BLaER1 treated with 17β-estradiol and CSF1 and Interleukin-3, amounts not matched to agents 10 nM and 100 nM (cell line): ENCODE data around the gene CABP7.
A peak's percentile ranks its signal among the peaks of the same experiment; 100 is the strongest.

Experiments
- H3K27ac ChIP-seq, 11 experiments: shearing (Covaris generic); formaldehyde crosslinking; 2 replicates each; pipeline ENCODE4 v1.8.1; 2022
- H3K27me3 ChIP-seq, 11 experiments: shearing (Covaris generic); formaldehyde crosslinking; 2 replicates each; pipeline ENCODE4 v1.8.1; 2022
- H3K36me3 ChIP-seq, 11 experiments: shearing (Covaris generic); formaldehyde crosslinking; 2 replicates each; pipeline ENCODE4 v1.8.1; 2022
- H3K4me1 ChIP-seq, 10 experiments: shearing (Covaris generic); formaldehyde crosslinking; 2 replicates each; pipeline ENCODE4 v1.8.1; 2022
- H3K4me2 ChIP-seq, 11 experiments: shearing (Covaris generic); formaldehyde crosslinking; 2 replicates each; pipeline ENCODE4 v1.8.1; 2022
- H3K4me3 ChIP-seq, 10 experiments: shearing (Covaris generic); formaldehyde crosslinking; 2 replicates each; pipeline ENCODE4 v1.8.1; 2022
- H3K9ac ChIP-seq, 11 experiments: shearing (Covaris generic); formaldehyde crosslinking; 2 replicates each; pipeline ENCODE4 v1.8.1; 2022
- H3K9me3 ChIP-seq, 11 experiments: shearing (Covaris generic); formaldehyde crosslinking; replicated peaks in 1 of 11; 2 replicates each; pipeline ENCODE4 v1.8.1; 2022
- H4K20me1 ChIP-seq, 11 experiments: shearing (Covaris generic); formaldehyde crosslinking; 2 replicates each; pipeline ENCODE4 v1.8.1; 2022
- Cebpa-rat ChIP-seq, 11 experiments: shearing (Covaris generic); IDR thresholded peaks; 2 replicates each; pipeline ENCODE4 v1.8.1; 2022

Gene CABP7

DNA sequence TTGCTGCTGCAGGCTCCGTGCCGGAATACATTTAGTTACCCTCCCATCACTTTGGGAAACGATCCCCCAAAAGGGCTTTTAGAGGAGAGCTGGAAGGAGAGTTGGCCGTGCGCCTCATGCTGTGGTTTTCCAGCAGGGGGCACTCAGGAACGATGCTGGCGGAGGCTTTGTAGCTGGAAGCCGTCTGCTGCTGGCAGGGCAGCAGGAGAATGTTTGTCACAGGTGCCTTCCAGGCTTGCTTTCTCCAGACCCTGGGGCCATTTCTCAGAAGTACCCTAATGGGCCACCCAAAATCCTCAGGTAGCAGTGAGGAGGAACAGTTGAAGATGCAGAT lies 30.0 kb upstream of the CABP7 start:
- Histone ChIP-seq H4K20me1 (peaks cover 5 to 74% (median 29%) of the 10 kb centered on the region in 11 experiments; a peak in 16 of 22 replicates), H3K36me3 (peaks cover 27 to 89% (median 73%) of the 10 kb centered on the region in 11 experiments), H3K4me2 (peak overlapping the region in 4 of 11 experiments; percentile 3 to 20 (median 6); a peak in 4 of 22 replicates), H3K4me1 (peaks cover 0 to 51% (median 39%) of the 10 kb centered on the region in 10 experiments; a peak in 15 of 20 replicates), H3K27ac (no peak overlapping the region), H3K27me3 (no peaks in the 10 kb centered on the region), H3K4me3 (no peak overlapping the region), H3K9ac (no peak overlapping the region; a peak in 1 of 22 replicates), H3K9me3 (no peaks in the 10 kb centered on the region)
- no peak for TF ChIP-seq Cebpa-rat (IDR thresholded peaks at IDR 0.05)

- Histone ChIP-seq H3K27ac (no peak overlapping the region), H4K20me1 (peaks cover 5 to 80% (median 29%) of the 10 kb centered on the region in 11 experiments; a peak in 16 of 22 replicates), H3K4me2 (peak overlapping the region in 2 of 11 experiments; percentile 3 to 8; a peak in 3 of 22 replicates), H3K27me3 (no peaks in the 10 kb centered on the region), H3K4me3 (no peak overlapping the region), H3K36me3 (peaks cover 27 to 89% (median 74%) of the 10 kb centered on the region in 11 experiments), H3K9ac (0 out of 22 replicates have a peak overlapping the region, but pooled peaks of 1 of the 11 experiments have one; percentile 31), H3K9me3 (no peaks in the 10 kb centered on the region), H3K4me1 (peaks cover 0 to 55% (median 43%) of the 10 kb centered on the region in 10 experiments; a peak in 16 of 20 replicates)
- TF ChIP-seq Cebpa-rat (IDR thresholded peaks at IDR 0.05) = no peak
Measured at GRCh38 chr22:29690476-29690875, 29.3 kb upstream of the CABP7 start.

DNA sequence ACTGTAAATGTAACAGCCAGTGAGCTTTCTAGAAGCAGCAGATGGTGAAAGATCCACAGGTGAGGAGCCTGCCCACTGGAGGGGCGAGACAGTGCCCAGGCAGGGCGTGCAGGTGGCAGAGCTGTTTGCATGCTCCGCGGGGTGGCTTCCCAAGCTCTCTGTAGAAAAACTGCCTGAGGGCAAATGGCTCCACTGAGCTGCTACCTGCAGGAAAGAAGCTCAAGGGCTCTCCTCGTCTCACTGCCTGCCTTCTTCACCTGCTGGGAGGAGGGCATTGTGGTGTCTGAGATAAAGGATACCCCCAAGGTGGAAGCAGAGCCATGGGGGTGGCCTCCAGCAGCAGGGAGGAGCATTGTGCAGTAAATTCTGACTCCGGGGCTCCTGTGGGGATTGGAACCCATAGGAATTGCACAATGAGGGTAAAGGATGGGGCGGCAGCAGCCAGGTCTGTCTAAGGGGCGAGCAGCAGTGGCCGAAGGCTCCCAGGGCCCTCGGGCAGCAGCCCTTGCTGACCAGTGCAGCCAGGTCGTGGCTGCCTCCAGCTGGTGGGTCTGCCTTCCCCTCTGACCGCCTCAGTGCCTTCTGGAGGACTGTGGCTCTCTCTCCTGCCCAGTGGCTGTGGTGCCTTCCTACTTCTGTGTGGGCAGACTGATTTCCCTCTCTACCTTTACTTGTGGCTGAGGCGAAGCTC lies 28.0 kb upstream of the CABP7 start:
- Histone ChIP-seq H3K4me1 (peaks cover 9 to 68% (median 56%) of the 10 kb centered on the region in 10 experiments; a peak in 19 of 20 replicates), H3K4me3 (no peak overlapping the region), H3K27me3 (no peaks in the 10 kb centered on the region), H3K4me2 (peak overlapping the region in 8 of 11 experiments; percentile 27 to 75 (median 52); a peak in 13 of 22 replicates), H3K36me3 (peaks cover 29 to 82% (median 69%) of the 10 kb centered on the region in 11 experiments), H3K27ac (0 out of 22 replicates have a peak overlapping the region, but pooled peaks of 1 of the 11 experiments have one; percentile 15), H3K9me3 (no peaks in the 10 kb centered on the region), H3K9ac (peak overlapping the region in 3 of 11 experiments; percentile 2 to 33 (median 9); a peak in 3 of 22 replicates), H4K20me1 (peaks cover 5 to 78% (median 29%) of the 10 kb centered on the region in 11 experiments; a peak in 16 of 22 replicates)
- TF ChIP-seq Cebpa-rat (IDR thresholded peaks at IDR 0.05) = no peak

- Histone ChIP-seq H3K4me3 (no peak overlapping the region; a peak in 1 of 20 replicates), H3K36me3 (peaks cover 29 to 80% (median 70%) of the 10 kb centered on the region in 11 experiments), H3K4me1 (peaks cover 9 to 73% (median 61%) of the 10 kb centered on the region in 10 experiments; a peak in 19 of 20 replicates), H3K27ac (0 out of 22 replicates have a peak overlapping the region, but pooled peaks of 1 of the 11 experiments have one; percentile 15), H4K20me1 (peaks cover 5 to 73% (median 29%) of the 10 kb centered on the region in 11 experiments; a peak in 16 of 22 replicates), H3K9me3 (no peaks in the 10 kb centered on the region), H3K4me2 (peak overlapping the region in 8 of 11 experiments; percentile 27 to 75 (median 52); a peak in 13 of 22 replicates), H3K9ac (peak overlapping the region in 3 of 11 experiments; percentile 4 to 49 (median 33); a peak in 4 of 22 replicates), H3K27me3 (no peaks in the 10 kb centered on the region)
- TF ChIP-seq Cebpa-rat (IDR thresholded peaks at IDR 0.05) = no peak
Measured at GRCh38 chr22:29692327-29692640, 27.5 kb upstream of the CABP7 start.

DNA sequence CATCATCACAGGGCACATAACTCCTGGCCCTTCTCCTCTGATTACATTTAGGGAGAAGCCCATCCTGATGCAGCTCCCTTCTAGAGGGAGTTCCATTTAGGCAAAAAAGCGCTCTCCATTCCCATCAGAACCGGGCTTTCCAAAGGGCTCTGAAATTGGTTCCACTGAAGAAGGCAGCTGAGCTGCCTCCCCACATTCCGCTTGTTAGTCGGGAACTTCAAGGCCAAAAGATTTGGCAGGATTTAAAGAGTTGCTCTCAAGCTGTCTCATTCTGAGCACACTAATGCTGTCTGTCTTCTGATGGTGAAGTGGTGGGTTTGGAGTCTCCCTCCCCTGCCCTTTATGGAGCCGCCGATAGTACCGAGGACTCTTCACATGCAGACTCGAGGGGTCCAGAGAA lies 26.6 kb upstream of the CABP7 start:
- H3K27me3 ChIP-seq = no peaks in the 10 kb centered on the region
- H3K27ac ChIP-seq = no peak overlapping the region; a peak in 1 of 22 replicates
- no peak overlapping the region for H3K4me3 ChIP-seq
- peaks cover 9 to 82% (median 69%) of the 10 kb centered on the region in 10 experiments; a peak in 19 of 20 replicates for H3K4me1 ChIP-seq
- H3K9ac ChIP-seq = peak overlapping the region in 2 of 11 experiments; percentile 33 to 49; a peak in 1 of 22 replicates
- no peak for TF ChIP-seq Cebpa-rat (IDR thresholded peaks at IDR 0.05)
- peaks cover 5 to 70% (median 29%) of the 10 kb centered on the region in 11 experiments; a peak in 16 of 22 replicates for H4K20me1 ChIP-seq
- H3K36me3 ChIP-seq = peaks cover 29 to 79% (median 62%) of the 10 kb centered on the region in 11 experiments
- no peaks in the 10 kb centered on the region for H3K9me3 ChIP-seq
- H3K4me2 ChIP-seq = peak overlapping the region in 4 of 11 experiments; percentile 54 to 75 (median 68); a peak in 8 of 22 replicates

GRCh38 chr22:29693671-29694070 lies 26.1 kb upstream of the CABP7 start:
- Histone ChIP-seq H3K27me3 (no peaks in the 10 kb centered on the region), H3K27ac (no peak overlapping the region; a peak in 1 of 22 replicates), H4K20me1 (peaks cover 5 to 66% (median 29%) of the 10 kb centered on the region in 11 experiments; a peak in 16 of 22 replicates), H3K4me2 (no peak overlapping the region; a peak in 1 of 22 replicates), H3K36me3 (peaks cover 29 to 75% (median 57%) of the 10 kb centered on the region in 11 experiments), H3K9me3 (no peaks in the 10 kb centered on the region), H3K9ac (no peak overlapping the region), H3K4me3 (no peak overlapping the region), H3K4me1 (peaks cover 9 to 87% (median 74%) of the 10 kb centered on the region in 10 experiments; a peak in 19 of 20 replicates)
- no peak for TF ChIP-seq Cebpa-rat (IDR thresholded peaks at IDR 0.05)

DNA sequence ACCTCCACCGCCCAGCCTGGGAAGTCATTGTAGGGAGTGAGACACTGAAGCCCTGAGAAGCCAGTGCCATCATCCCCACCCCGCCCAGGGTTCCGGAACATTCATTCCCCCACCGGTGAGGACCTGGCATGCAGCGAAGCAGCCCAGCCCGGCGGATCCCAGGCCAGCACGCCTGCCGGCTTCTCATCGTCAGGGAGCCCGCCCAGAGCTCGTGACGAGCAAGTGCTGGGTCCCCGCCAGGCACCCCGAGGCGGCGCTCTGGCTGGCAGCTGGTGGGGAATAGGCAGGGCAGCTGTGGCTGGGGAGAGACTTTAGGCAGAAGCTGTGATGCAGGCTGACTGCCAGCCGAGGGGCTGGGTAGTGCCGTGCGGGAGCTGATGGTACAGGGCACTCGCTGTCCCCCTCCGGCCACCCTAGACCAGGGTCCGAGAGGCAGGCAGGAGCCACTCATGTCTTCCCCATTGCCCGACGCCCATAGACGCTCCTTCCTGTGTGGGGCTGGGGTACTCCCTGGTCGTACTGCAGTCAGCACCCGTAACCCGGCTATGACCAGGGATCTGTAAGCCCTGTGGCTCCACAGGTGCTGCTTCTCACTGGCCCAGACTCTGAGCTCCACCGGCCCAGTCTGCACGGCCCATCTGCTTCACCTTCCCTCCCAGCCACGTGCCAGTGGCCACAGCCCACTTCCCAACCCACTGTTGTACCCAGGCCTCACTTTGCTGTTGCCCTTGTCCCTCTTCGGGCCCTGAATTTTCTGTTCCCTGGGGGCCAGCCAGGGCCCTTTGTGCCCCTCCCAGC lies 24.5 kb upstream of the CABP7 start:
- H3K4me1 ChIP-seq = peaks cover 12 to 90% (median 76%) of the 10 kb centered on the region in 10 experiments
- H3K36me3 ChIP-seq = peaks cover 29 to 74% (median 55%) of the 10 kb centered on the region in 11 experiments
- peak overlapping the region in 2 of 11 experiments; percentile 18 to 22; a peak in 3 of 22 replicates for H3K27ac ChIP-seq
- H3K4me3 ChIP-seq = no peak overlapping the region
- H3K9me3 ChIP-seq = no peaks in the 10 kb centered on the region
- H3K27me3 ChIP-seq = no peaks in the 10 kb centered on the region; a peak in 1 of 22 replicates
- TF ChIP-seq Cebpa-rat (IDR thresholded peaks at IDR 0.05) = no peak
- peak overlapping the region in 8 of 11 experiments; percentile 58 to 100 (median 92); a peak in 15 of 22 replicates for H3K4me2 ChIP-seq
- H3K9ac ChIP-seq = 0 out of 22 replicates have a peak overlapping the region, but pooled peaks of 1 of the 11 experiments have one; percentile 31
- peaks cover 1 to 50% (median 22%) of the 10 kb centered on the region in 11 experiments; a peak in 16 of 22 replicates for H4K20me1 ChIP-seq
